K562 (cell line): ENCODE results near the gene BMAL1. TPM values are rescaled to one million over a fixed set of nuclear protein-coding genes. Genes with fewer than 3 reads are reported as not detected.

Source experiments
- ATAC-seq: fragments of 200-7000 bp; cut with Tn5 transposase; 3 replicates; pipeline ENCODE4 v1.9.1; 2020; ENCODE audit warnings: moderate library complexity
- BruUV-seq: library from RNA; stranded (reverse); fragments of 400-500 nt; replicated peaks from 2 replicates; lab custom pipeline; 2021; lab: Mats Ljungman, UMichigan
- CTCF ChIA-PET: fragments of 300-600 bp; formaldehyde crosslinking; extraction: SDS; loops from one replicate; lab custom pipeline; 2021; ENCODE audit warnings: low intra/inter-chr PET ratio; lab: Yijun Ruan, JAX
- POLR2A ChIA-PET: fragments of 300-600, 350-650 bp; sonication (Branson Sonifier 250); formaldehyde crosslinking; extraction: SDS; loops from one replicate; lab custom pipeline; 2021; ENCODE audit warnings: antibody characterized with exemption, inconsistent platforms; lab: Yijun Ruan, JAX
- DNase-seq, 4 experiments: peaks; one replicate each; pipeline versions ENCODE4 v3.0.0 to v3.0.0-alpha.2; 2011 to 2018; ENCODE audit warnings: low spot score in 3 of 4, mixed read lengths in 3 of 4; ENCODE audit errors: extremely low read depth in 1 of 4
- FAIRE-seq: peaks from 2 replicates; lab custom pipeline; 2011; peaks lifted over from hg19 to GRCh38; lab: Jason Lieb, UNC
- H2AFZ ChIP-seq: 2 replicates; pipeline ENCODE4 v1.6.0; 2011; ENCODE audit warnings: low read depth, low read length, control low read depth, inconsistent platforms
- H3K27ac ChIP-seq: fragments of 200-600 bp; 3 replicates; pipeline ENCODE4 v1.8.0; 2011; ENCODE audit warnings: low read depth, mild to moderate bottlenecking, control low read depth, inconsistent platforms, low read length, moderate library complexity, mixed read lengths; ENCODE audit errors: extremely low read depth
- H3K27me3 ChIP-seq, 2 experiments: fragments of 300-600 bp in 1 of 2; 2 replicates in 1 of 2; 3 replicates in 1 of 2; pipeline versions ENCODE4 v1.6.0 to v1.8.0; 2011; ENCODE audit warnings: inconsistent platforms in 2 of 2, low read length in 2 of 2, mild to moderate bottlenecking in 1 of 2, mixed read lengths in 1 of 2, moderate library complexity in 1 of 2; ENCODE audit not compliant: control insufficient read depth in 2 of 2, insufficient read depth in 2 of 2
- H3K36me3 ChIP-seq: fragments of 300-600 bp; 3 replicates; pipeline ENCODE4 v1.8.0; 2011; ENCODE audit warnings: mild to moderate bottlenecking, low read length, inconsistent platforms; ENCODE audit not compliant: control insufficient read depth, insufficient read depth
- H3K4me1 ChIP-seq, 2 experiments: fragments of 200-600 bp in 1 of 2; replicated peaks in 1 of 2; 2 replicates in 1 of 2; 3 replicates in 1 of 2; pipeline versions ENCODE4 v1.5.1 to v1.8.0; 2011; ENCODE audit warnings: inconsistent platforms in 2 of 2, low read length in 2 of 2, mild to moderate bottlenecking in 1 of 2, mixed read lengths in 1 of 2, moderate library complexity in 1 of 2; ENCODE audit not compliant: control insufficient read depth in 2 of 2, insufficient read depth in 2 of 2
- H3K4me2 ChIP-seq: 2 replicates; pipeline ENCODE4 v1.6.1; 2011; ENCODE audit warnings: low read length, control low read depth, inconsistent platforms, mixed read lengths; ENCODE audit not compliant: insufficient read depth
- H3K4me3 ChIP-seq: fragments of 200-600 bp; sonication (generic), shearing (Covaris generic); 2 replicates; pipeline ENCODE4 v1.5.1; 2016; ENCODE audit warnings: control low read depth, inconsistent platforms
- H3K79me2 ChIP-seq: fragments of 200-600 bp; 3 replicates; pipeline ENCODE4 v1.8.0; 2011; ENCODE audit warnings: low read length, inconsistent platforms; ENCODE audit not compliant: control insufficient read depth, insufficient read depth
- H3K9ac ChIP-seq, 2 experiments: 2 replicates each; pipeline versions ENCODE4 v1.6.0 to v1.6.1; 2011; ENCODE audit warnings: low read depth in 2 of 2, low read length in 2 of 2, control low read depth in 1 of 2, inconsistent platforms in 1 of 2, mild to moderate bottlenecking in 1 of 2, mixed read lengths in 1 of 2; ENCODE audit not compliant: insufficient read depth in 1 of 2
- H3K9me1 ChIP-seq: one replicate; pipeline ENCODE4 v1.6.0; 2011; ENCODE audit warnings: inconsistent platforms, mild to moderate bottlenecking, low read length, moderate library complexity; ENCODE audit not compliant: control insufficient read depth, insufficient read depth
- H3K9me3 ChIP-seq: replicated peaks from 2 replicates; pipeline ENCODE4 v1.5.1; 2011; ENCODE audit warnings: low read depth, low read length, inconsistent platforms; ENCODE audit not compliant: control insufficient read depth, insufficient read depth
- H4K20me1 ChIP-seq: replicated peaks from 2 replicates; pipeline ENCODE4 v1.6.1; 2011; ENCODE audit warnings: low read length, inconsistent platforms, mixed read lengths; ENCODE audit not compliant: control insufficient read depth, insufficient read depth
- BCL6 ChIP-seq: fragments of 250-450 bp; sonication (Bioruptor Pico); IDR thresholded peaks from 2 replicates; pipeline ENCODE4 v1.4.0; 2020
- CBX3 ChIP-seq, 2 experiments: IDR thresholded peaks; 1 replicate in 1 of 2; 2 replicates in 1 of 2; pipeline ENCODE4 v1.6.1; 2012; ENCODE audit warnings: inconsistent platforms in 2 of 2, low read length in 2 of 2, borderline replicate concordance in 1 of 2, control low read depth in 1 of 2
- DIDO1 ChIP-seq: fragments of 450-650 bp; IDR thresholded peaks from 2 replicates; pipeline ENCODE4 v1.6.1; 2016; ENCODE audit warnings: low read depth, missing biosample characterization, missing genetic modification characterization
- DNMT1 ChIP-seq: fragments of 450-650 bp; IDR thresholded peaks from 2 replicates; pipeline ENCODE4 v1.6.1; 2016; ENCODE audit warnings: antibody characterized with exemption, mild to moderate bottlenecking
- FOXK1 ChIP-seq: sonication (generic); formaldehyde crosslinking; IDR thresholded peaks from 2 replicates; pipeline ENCODE4 v1.8.0; 2022; ENCODE audit warnings: missing genetic modification reagents, mild to moderate bottlenecking, borderline replicate concordance
- HMG20B ChIP-seq: fragments of 250-450 bp; sonication (Bioruptor Pico); IDR thresholded peaks from 2 replicates; pipeline ENCODE4 v1.5.0; 2021; ENCODE audit warnings: mild to moderate bottlenecking
- ID3 ChIP-seq, 2 experiments: fragments of 250-450 bp in 1 of 2; fragments of 450-650 bp in 1 of 2; sonication (Bioruptor Pico) in 1 of 2; IDR thresholded peaks; 2 replicates each; pipeline versions ENCODE4 v1.6.1 to v1.8.0; 2016 to 2021; ENCODE audit warnings: mild to moderate bottlenecking in 2 of 2, moderate library complexity in 2 of 2, missing compliant biosample characterization in 1 of 2, missing genetic modification characterization in 1 of 2
- MAFF ChIP-seq: IDR thresholded peaks from 2 replicates; pipeline ENCODE4 v1.6.1; 2012; ENCODE audit warnings: low read length, improper control_type of control experiment
- SMAD3 ChIP-seq: fragments of 450-650 bp; formaldehyde crosslinking; conservative IDR thresholded peaks from 2 replicates; pipeline ENCODE4 v1.4.0; 2020; ENCODE audit warnings: mild to moderate bottlenecking
- THRA ChIP-seq: fragments of 450-650 bp; IDR thresholded peaks from 2 replicates; pipeline ENCODE4 v1.6.1; 2017; ENCODE audit warnings: mild to moderate bottlenecking, moderate library complexity
- ZKSCAN1 ChIP-seq: fragments of 150-350 bp; IDR thresholded peaks from 2 replicates; pipeline ENCODE4 v1.6.1; 2016; ENCODE audit warnings: low read depth, low read length
- WGBS: fragments of 100-300 bp; shearing (Covaris generic); methylation state at CpG from one replicate; pipeline ENCODE4 v1.1.6; 2016; ENCODE audit warnings: low coverage, mixed read lengths; ENCODE audit not compliant: insufficient coverage; ENCODE audit errors: missing lambda C conversion rate; 5-methylcytosine and 5-hydroxymethylcytosine counted together
- in situ Hi-C: fragments of 300-500 bp; cut with MboI; formaldehyde crosslinking; loops from 4 replicates; pipeline ENCODE4 v1.15.0; 2018; ENCODE audit warnings: inconsistent platforms, mixed read lengths
- intact Hi-C: fragments of 100-400 bp; cut with micrococcal nuclease; formaldehyde crosslinking; loops from 2 replicates; pipeline ENCODE4 v1.14.2; 2022
- polyA plus RNA-seq, 8 experiments: library from polyadenylated mRNA; depleted of rRNA in 4 of 8; stranded (reverse) in 5 of 8; unstranded in 3 of 8; fragments of >200 nt; fragmentation: Nextera tagmentation in 2 of 8; fragmentation: Illumina TruSeq in 1 of 8; extraction: Ambion mirVana in 2 of 8; extraction: Trizol in 1 of 8; gene quantifications; 2 replicates each; pipeline versions ENCODE4 v1.2.1 to v1.2.3, GENCODE V29; 2011 to 2014; ENCODE audit warnings: inconsistent platforms in 1 of 8, missing spikeins in 1 of 8
- total RNA-seq, 7 experiments: library from RNA; depleted of rRNA in 6 of 7; stranded (reverse); fragments of >200 nt in 6 of 7; fragmentation: Illumina TruSeq in 2 of 7; extraction: Trizol in 2 of 7; gene quantifications; 2 replicates each; pipeline versions ENCODE4 v1.2.1 to v1.2.3, GENCODE V29; 2011 to 2021; ENCODE audit warnings: low replicate concordance in 1 of 7
- TF ChIP-seq, protein P1 (sequence below): IDR thresholded peaks from 3 replicates; pipeline ENCODE4 v1.6.1; 2011; ENCODE audit warnings: borderline replicate concordance, mild to moderate bottlenecking; ENCODE audit not compliant: insufficient read length, insufficient read depth
- TF ChIP-seq, protein P2 (sequence below): fragments of 250-450 bp; sonication (Bioruptor Pico); IDR thresholded peaks from 2 replicates; pipeline ENCODE4 v1.4.0; 2020; ENCODE audit warnings: mild to moderate bottlenecking, moderate library complexity, borderline replicate concordance
- TF ChIP-seq, protein P3 (sequence below): fragments of 200-800 bp; sonication (Bioruptor generic); IDR thresholded peaks from 2 replicates; pipeline ENCODE4 v1.6.1; 2017; ENCODE audit warnings: missing genetic modification characterization, missing compliant biosample characterization

BMAL1 gene
- total and polyA plus RNA-seq, 9 of the 15 experiments (the other 6 are each of a cell fraction or from before 2014, with no cell fraction given), result 0.14 to 2.4 (median 0.64) TPM

- ATAC-seq (no peak), FAIRE-seq (no peak), DNase-seq (no peak)
- Histone ChIP-seq H3K4me1 (no peaks in the 10 kb centered on the region), H3K27ac (no peak overlapping the region), H3K9me1 (no peaks in the 10 kb centered on the region), H3K27me3 (peaks cover 14 to 37% of the 10 kb centered on the region in 2 experiments), H3K4me2 (no peak overlapping the region), H3K79me2 (no peaks in the 10 kb centered on the region), H2AFZ (no peak overlapping the region), H3K9ac (no peak overlapping the region), H3K4me3 (no peak overlapping the region), H4K20me1 (no peaks in the 10 kb centered on the region), H3K9me3 (no peaks in the 10 kb centered on the region), H3K36me3 (no peaks in the 10 kb centered on the region)
- no TSS peak for BruUV-seq
- POLR2A ChIA-PET, result no interaction called here
- 4% methylated on average over 11 of the region's 11 CpGs for WGBS
- in situ Hi-C loops, result loop anchor here (10.0 kb wide), 1 partner anchor 365 kb away; no protein-coding TSS in a partner anchor
- CTCF ChIA-PET, result interaction anchor here (0.5 kb wide), 1 partner anchor 1263 kb away, joined by 3 read pairs; no protein-coding TSS in a partner anchor
- intact Hi-C loops, result loop anchor here (10.0 kb wide), 1 partner anchor 365 kb away; no protein-coding TSS in a partner anchor
- TF ChIP-seq, protein P1, sequence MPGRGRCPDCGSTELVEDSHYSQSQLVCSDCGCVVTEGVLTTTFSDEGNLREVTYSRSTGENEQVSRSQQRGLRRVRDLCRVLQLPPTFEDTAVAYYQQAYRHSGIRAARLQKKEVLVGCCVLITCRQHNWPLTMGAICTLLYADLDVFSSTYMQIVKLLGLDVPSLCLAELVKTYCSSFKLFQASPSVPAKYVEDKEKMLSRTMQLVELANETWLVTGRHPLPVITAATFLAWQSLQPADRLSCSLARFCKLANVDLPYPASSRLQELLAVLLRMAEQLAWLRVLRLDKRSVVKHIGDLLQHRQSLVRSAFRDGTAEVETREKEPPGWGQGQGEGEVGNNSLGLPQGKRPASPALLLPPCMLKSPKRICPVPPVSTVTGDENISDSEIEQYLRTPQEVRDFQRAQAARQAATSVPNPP, result no peak
- no peak for TF ChIP-seq BCL6
- no peak for TF ChIP-seq CBX3 (IDR thresholded peaks at IDR 0.05; ENCODE audit: borderline replicate concordance in 1 of 2, low read length in 2 of 2)
- TF ChIP-seq DIDO1 (tag), result no peak
- no peak for TF ChIP-seq DNMT1
- TF ChIP-seq, protein P2, sequence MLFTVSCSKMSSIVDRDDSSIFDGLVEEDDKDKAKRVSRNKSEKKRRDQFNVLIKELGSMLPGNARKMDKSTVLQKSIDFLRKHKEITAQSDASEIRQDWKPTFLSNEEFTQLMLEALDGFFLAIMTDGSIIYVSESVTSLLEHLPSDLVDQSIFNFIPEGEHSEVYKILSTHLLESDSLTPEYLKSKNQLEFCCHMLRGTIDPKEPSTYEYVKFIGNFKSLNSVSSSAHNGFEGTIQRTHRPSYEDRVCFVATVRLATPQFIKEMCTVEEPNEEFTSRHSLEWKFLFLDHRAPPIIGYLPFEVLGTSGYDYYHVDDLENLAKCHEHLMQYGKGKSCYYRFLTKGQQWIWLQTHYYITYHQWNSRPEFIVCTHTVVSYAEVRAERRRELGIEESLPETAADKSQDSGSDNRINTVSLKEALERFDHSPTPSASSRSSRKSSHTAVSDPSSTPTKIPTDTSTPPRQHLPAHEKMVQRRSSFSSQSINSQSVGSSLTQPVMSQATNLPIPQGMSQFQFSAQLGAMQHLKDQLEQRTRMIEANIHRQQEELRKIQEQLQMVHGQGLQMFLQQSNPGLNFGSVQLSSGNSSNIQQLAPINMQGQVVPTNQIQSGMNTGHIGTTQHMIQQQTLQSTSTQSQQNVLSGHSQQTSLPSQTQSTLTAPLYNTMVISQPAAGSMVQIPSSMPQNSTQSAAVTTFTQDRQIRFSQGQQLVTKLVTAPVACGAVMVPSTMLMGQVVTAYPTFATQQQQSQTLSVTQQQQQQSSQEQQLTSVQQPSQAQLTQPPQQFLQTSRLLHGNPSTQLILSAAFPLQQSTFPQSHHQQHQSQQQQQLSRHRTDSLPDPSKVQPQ (CRISPR knock-in tag), result no peak
- TF ChIP-seq HMG20B (CRISPR knock-in tag), result no peak
- no peak for TF ChIP-seq FOXK1 (CRISPR knock-in tag)
- no peak for TF ChIP-seq THRA
- TF ChIP-seq SMAD3 (CRISPR knock-in tag), result no peak
- TF ChIP-seq ZKSCAN1, result no peak
- TF ChIP-seq, protein P3, sequence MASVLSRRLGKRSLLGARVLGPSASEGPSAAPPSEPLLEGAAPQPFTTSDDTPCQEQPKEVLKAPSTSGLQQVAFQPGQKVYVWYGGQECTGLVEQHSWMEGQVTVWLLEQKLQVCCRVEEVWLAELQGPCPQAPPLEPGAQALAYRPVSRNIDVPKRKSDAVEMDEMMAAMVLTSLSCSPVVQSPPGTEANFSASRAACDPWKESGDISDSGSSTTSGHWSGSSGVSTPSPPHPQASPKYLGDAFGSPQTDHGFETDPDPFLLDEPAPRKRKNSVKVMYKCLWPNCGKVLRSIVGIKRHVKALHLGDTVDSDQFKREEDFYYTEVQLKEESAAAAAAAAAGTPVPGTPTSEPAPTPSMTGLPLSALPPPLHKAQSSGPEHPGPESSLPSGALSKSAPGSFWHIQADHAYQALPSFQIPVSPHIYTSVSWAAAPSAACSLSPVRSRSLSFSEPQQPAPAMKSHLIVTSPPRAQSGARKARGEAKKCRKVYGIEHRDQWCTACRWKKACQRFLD (CRISPR knock-in tag), result no peak
- TF ChIP-seq MAFF, result no peak
- TF ChIP-seq ID3 (CRISPR knock-in tag; IDR thresholded peaks at IDR 0.05), result no peak
- no peak for TF ChIP-seq ID3 (tag; IDR thresholded peaks at IDR 0.05)
These were observed 52.2 kb downstream of the BMAL1 start for GRCh38 chr11:13329670-13330356.
